GM12892 (cell line): ENCODE results near the gene DGLUCY.

ENCODE experiments used
- DNase-seq: peaks from one replicate; pipeline ENCODE4 v3.0.0; 2011; ENCODE audit not compliant: insufficient read length
- FAIRE-seq: peaks from 2 replicates; lab custom pipeline; 2011; peaks lifted over from hg19 to GRCh38; lab: Jason Lieb, UNC
- POLR2A ChIP-seq: IDR thresholded peaks from 2 replicates; pipeline ENCODE4 v1.6.1; 2011; ENCODE audit warnings: low read depth, low read length, control low read depth
- POLR2AphosphoS5 ChIP-seq: IDR thresholded peaks from 2 replicates; pipeline ENCODE4 v1.6.1; 2011; ENCODE audit warnings: low read depth, low read length, control low read depth
- TAF1 ChIP-seq: IDR thresholded peaks from 2 replicates; pipeline ENCODE4 v1.6.1; 2011; ENCODE audit warnings: low read depth, mild to moderate bottlenecking, control low read depth, low read length, borderline replicate concordance

The DGLUCY gene

DNA sequence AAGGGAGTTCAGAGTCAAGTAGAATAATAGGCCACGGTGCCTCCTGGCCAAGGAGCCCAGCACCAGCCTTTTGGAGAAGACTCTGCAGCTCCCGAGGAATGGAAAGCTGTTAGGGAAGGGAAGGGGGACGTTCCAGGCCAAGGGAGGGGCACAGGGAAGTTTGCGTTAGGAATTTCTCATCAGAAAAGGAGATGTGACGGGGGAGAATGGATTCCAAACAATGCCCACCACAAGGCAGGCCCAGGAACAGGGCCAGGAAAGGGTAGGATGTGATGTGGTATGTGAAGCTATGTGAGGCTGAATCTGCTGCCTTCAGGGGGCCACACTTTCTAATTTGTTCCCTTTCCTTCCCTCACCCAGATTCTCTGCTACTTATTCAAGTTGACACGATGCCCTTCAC, 46.0 kb downstream of the DGLUCY start:
- FAIRE-seq = no peak
- DNase-seq = no peak
- TF ChIP-seq TAF1 (no peak), POLR2AphosphoS5 (no peak), POLR2A (no peak)

- no peak for DNase-seq
- TF ChIP-seq POLR2AphosphoS5 (no peak), TAF1 (no peak), POLR2A (no peak)
- no peak for FAIRE-seq
Measured at GRCh38 chr14:91163316-91163715, 49.4 kb downstream of the DGLUCY start.

DNA sequence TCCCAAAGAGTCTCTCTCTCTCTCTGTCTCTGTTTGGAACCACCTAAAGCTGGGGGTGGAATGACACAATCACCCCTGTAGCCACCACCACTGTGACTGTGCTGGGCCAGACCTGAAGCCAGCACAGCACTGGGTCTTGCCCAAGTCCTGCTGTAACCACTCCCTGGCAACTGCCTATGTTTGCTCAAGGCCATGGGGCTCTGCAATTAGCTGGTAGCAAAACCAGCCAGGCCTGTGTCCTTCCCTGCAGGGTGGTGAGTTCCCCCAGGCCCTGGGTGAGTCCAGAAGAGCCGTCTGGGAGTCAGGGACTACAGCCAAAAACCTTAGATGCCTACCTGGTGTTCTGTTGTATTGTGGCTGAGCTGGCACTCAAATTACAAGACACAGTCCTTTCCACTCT, 50.8 kb downstream of the DGLUCY start:
- DNase-seq = no peak
- FAIRE-seq = no peak
- no peak for TF ChIP-seq POLR2AphosphoS5
- no peak for TF ChIP-seq POLR2A
- TF ChIP-seq TAF1 = no peak

DNA sequence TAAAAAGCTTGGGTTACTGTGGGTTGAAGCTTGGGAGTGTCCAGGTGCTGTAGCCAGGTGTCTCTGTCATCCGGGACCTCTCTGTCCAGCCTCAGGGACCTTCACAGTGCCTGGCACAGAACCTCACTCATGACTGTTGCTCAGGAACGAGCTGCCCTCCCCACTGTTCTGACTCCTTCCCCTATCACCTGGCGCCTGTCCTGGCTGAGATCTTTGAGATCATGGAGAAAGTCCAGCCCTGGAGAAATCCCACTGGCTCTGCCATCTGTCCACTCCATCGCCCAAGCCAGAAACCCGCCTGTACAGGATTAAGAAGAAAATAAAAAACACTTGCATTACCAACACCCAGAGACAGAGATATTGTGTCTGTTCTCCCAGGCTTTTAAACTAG, 53.5 kb downstream of the DGLUCY start:
- no peak for TF ChIP-seq TAF1
- TF ChIP-seq POLR2A = no peak
- TF ChIP-seq POLR2AphosphoS5 = no peak
- no peak for FAIRE-seq
- DNase-seq = no peak

GRCh38 chr14:91169951-91170350, 56.1 kb downstream of the DGLUCY start:
- TF ChIP-seq TAF1 = no peak
- TF ChIP-seq POLR2A = no peak
- TF ChIP-seq POLR2AphosphoS5 = no peak
- FAIRE-seq (no peak), DNase-seq (no peak)

DNA sequence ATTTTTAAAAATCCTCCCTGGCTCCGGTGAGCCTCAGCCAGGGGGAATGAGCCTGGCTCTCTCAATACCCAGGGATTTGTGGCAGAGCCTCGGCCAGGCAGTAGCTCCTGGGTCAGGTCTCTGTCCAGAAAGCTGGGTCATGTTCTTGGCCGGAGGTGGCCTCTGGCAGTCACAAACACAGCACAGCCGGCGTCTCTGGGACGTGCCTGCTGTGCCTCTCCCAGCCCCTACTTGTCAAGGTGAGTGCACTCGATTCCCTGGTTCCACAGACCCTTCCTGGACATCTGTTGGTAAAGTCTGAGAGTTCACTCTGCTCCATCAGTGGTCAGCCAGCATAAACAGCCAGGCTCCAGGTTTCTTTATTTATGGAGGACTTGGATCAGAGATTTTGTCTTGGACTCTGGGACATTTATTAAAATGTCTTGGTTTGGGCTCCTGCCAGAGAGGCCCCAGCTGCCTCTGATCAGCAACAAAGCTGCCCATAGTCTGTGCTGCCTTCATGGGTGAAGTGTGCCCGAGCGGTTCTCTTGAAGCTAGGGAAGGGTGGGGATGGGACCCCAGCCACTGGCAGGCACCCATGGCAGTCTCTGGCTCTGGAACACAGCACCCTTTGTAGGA, 56.7 kb downstream of the DGLUCY start:
- no peak for DNase-seq
- FAIRE-seq = no peak
- TF ChIP-seq POLR2AphosphoS5 = no peak
- TF ChIP-seq POLR2A = no peak
- TF ChIP-seq TAF1 = no peak

DNA sequence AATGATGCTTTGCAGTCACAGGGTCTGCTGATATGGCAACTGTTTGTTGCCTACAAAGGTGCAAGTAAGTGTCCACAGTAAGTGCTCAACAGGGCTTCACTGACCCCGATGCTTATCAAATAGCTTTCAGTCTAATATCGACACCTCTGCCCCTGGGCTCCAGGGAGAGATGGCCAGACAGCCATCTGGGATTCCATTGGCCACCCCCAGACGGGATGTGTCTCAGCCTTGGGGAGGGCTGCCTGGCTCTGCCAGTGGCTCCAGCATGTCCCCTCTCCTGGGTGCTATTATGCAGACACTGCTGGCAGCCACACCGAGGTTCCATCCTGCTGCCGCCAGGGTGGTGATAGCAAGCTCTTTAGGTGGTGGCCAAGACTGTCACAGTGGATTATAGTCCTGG, 57.4 kb downstream of the DGLUCY start:
- TF ChIP-seq POLR2A (no peak), POLR2AphosphoS5 (no peak), TAF1 (no peak)
- DNase-seq (no peak), FAIRE-seq (no peak)

DNA sequence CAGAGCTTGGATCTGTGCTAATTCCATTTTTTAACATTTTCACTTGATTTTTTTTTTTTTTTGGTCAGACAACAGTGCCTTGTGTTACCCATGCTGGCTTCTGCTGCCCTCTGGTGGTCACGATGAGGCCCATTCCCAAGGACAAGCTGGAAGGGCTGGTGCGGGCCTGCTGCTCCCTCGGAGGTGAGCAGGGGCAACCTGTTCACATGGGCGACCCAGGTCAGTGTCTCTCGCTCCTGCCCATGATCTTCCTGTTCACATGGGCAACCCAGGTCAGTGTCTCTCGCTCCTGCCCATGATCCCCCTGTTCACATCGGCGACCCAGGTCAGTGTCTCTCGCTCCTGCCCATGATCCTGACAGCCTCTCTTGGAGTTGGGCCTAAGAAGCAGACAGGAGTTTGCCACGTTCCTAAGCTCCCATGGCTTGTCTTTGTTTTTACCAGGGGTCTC, 59.4 kb downstream of the DGLUCY start:
- TF ChIP-seq POLR2A = no peak
- TF ChIP-seq TAF1 = no peak
- no peak for TF ChIP-seq POLR2AphosphoS5
- peak; percentile 77 for FAIRE-seq
- peak; percentile 59 for DNase-seq

DNA sequence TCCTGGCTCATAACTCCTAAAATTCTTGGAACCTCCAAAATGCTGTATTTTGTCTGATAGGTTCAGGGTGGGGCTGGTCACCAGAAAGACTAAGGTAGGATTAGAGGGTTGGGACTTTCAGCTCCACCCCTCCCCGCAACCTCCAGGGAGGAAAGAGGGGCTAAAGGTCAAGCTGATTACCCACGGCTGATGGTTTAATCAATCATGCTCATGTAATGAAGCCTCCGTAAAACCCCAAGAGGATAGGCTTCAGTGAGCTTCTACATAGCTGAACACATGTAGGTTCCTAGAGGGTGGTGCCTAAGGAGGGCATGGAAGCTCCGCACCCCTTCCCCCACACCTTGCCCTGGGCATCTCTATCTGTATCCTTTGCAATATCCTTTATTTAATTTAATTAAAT, 60.0 kb downstream of the DGLUCY start:
- DNase-seq = no peak
- no peak for FAIRE-seq
- TF ChIP-seq POLR2AphosphoS5 = no peak
- TF ChIP-seq POLR2A = no peak
- no peak for TF ChIP-seq TAF1

- FAIRE-seq = no peak
- DNase-seq = no peak
- TF ChIP-seq POLR2AphosphoS5 (no peak), POLR2A (no peak), TAF1 (no peak)
Measured at GRCh38 chr14:91175291-91176201, 61.7 kb downstream of the DGLUCY start.

DNA sequence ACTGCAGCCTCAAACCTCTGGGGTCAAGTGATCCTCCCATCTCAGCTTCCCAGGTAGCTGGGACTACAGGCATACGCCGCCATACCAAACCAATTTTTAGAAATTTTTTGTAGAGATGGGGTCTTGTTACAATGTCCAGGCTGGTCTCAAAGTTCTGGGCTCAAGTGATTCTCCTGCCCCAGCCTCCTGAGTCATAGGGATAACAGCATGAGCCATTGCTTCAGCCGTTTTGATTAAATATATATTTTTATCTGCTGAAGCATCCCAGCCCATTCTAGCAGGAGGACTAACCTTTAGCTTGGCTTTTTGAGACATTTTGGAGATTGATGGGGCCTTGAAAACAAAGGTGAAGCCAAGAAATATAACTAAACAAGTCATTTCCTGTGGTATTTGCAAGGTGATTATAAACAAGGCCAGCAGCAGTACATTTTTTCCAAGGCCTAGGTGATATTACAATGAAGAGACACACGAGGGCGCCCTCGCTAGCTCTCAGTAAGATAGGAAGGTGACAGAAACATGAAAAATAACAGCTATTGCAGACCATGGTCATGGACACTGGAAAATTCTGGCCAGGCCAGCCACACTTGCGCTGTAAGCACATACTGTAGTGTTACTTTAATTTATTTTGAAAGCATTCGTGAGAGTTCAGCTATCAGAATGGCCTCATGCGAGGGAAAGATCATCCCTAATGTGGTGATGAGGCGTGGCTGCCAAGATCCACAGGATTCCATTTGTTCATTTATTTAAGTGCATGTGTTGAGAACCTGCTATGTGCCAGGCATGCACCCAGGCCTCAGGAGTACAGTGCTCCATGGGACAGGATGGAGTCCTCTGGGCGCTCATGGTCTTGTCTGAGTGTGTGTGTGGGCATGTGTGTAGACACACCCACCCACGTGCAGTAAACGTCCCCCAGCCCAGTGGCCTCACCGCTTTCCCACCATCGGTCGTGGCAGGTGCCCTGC, 63.5 kb downstream of the DGLUCY start:
- FAIRE-seq (peak; percentile 92), DNase-seq (peak; percentile 33)
- no peak for TF ChIP-seq TAF1
- no peak for TF ChIP-seq POLR2AphosphoS5
- no peak for TF ChIP-seq POLR2A
